GM19468 (cell line): ENCODE measurements around the gene PGM5.

ENCODE experiments used
- ATAC-seq: cut with Tn5 transposase; IDR thresholded peaks from one replicate; pipeline ENCODE4 v1.9.1; 2021; ENCODE audit warnings: mild to moderate bottlenecking, moderate library complexity, moderate number of reproducible peaks; ENCODE audit not compliant: unreplicated experiment; ENCODE audit errors: extremely low read depth

The PGM5 gene

DNA sequence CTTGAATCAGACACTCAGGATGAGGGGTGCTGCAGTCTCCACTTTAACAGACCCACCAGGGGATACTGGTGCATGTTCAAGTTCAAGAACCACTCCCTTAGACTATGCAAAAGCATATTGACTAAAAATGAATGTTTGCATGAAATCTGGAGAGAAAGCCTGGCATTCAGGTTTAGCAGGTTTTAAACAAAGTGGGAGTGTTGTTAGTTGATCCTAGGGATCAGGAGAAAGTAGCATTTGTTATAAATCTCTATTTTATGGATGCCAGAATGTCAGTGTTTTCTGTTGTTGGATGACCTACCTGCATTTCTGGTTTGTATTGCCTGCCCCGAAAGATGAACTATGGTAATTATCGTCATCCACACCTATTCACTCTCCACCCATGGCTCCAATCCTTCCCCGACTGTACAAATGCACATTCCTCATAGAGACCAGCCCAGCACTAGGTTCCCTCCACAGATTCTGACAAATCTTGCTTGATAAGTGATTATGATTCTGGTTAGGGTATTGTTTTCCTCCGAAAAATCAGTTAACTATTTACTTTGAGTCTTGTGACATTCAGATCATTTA lies 167.0 kb downstream of the PGM5 start:
- no peak for ATAC-seq

- no peak for ATAC-seq
Measured at GRCh38 chr9:68530618-68531017, 174.2 kb downstream of the PGM5 start.

DNA sequence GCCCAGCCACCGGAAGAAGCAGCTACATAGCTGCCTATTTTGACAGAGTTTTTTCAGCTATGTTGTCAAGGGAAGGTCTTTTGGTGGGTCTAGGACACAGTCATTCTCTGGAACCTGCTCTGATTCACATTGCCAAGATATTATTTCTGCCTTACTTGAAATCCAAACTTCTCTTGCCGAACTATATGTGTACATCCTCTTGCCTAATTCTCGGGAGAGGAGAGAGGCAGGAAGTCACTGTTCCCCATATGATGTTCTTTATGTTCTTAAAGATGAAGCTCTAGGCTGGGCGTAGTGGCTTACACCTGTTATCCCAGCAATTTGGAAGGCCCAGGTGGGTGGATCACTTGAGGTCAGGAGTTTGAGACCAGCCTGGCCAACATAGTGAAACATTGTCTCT lies 175.7 kb downstream of the PGM5 start:
- no peak for ATAC-seq

GRCh38 chr9:68533678-68534077 lies 177.3 kb downstream of the PGM5 start:
- no peak for ATAC-seq

DNA sequence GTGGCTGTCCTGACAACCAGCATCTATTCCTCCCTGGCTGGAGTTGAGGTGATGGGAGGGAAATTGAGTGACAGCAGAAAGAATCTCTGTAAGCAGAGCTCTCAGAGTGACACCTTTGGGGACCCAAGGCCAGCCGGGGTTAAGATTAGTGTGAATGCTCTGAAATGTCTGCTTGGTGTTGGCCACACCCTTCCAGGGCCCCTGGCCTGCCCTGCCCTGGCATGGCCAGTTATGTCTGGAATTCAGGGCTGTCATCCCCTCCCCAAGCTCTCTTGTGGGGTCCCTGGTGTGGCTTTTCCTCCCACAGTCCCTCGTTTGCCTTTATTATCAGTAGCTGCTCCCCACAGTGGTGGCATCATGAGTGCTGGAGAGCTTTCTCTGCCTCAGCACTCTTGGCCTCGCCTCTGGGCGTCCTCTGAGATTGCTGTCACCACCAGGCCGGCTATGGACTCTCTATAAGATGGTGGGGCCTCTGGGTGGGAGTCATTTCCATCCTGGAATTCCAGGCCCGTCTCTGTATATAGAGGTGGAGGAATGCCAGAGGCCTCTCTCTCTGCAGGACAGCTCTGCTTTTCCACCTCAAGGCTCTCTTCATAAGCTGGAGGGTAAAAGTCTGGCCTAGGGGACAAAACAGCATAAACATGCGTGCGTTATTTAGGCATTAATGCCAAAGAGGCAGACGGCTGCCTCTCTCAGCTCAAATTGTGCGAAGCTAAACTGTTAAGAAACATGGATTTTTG lies 180.6 kb downstream of the PGM5 start:
- no peak for ATAC-seq

DNA sequence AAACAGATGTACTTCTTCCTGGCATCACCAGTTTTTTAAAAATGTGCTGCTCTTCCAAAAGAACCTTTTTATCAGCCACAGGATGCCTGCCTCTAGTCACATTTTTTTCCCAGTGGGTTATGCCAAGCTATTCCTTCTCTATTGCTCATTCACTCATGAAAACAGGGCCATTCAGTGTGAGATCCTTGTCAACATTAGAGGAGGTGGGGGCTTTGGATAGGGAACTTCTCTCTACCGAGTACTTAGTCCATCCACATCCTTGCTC lies 181.1 kb downstream of the PGM5 start:
- ATAC-seq, result no peak

DNA sequence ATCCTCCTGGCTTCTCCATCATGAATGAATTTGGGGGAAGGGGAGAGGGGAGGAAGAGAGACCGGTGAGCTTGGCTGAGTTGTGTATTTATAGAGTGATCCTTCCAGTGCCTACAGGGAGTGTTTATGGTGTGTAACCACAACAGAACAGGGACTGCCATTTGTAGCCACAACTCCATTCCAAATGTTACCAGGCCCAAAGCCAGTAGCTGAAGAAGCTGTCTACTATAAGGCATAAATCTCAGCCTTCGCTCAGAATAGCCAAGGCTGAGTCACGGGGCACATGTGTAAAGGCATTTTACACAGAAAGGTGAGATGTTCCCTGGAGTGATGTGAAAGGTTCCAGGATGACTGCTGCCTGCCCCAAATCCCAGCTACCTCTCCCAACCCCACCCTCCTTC lies 181.8 kb downstream of the PGM5 start:
- no peak for ATAC-seq

DNA sequence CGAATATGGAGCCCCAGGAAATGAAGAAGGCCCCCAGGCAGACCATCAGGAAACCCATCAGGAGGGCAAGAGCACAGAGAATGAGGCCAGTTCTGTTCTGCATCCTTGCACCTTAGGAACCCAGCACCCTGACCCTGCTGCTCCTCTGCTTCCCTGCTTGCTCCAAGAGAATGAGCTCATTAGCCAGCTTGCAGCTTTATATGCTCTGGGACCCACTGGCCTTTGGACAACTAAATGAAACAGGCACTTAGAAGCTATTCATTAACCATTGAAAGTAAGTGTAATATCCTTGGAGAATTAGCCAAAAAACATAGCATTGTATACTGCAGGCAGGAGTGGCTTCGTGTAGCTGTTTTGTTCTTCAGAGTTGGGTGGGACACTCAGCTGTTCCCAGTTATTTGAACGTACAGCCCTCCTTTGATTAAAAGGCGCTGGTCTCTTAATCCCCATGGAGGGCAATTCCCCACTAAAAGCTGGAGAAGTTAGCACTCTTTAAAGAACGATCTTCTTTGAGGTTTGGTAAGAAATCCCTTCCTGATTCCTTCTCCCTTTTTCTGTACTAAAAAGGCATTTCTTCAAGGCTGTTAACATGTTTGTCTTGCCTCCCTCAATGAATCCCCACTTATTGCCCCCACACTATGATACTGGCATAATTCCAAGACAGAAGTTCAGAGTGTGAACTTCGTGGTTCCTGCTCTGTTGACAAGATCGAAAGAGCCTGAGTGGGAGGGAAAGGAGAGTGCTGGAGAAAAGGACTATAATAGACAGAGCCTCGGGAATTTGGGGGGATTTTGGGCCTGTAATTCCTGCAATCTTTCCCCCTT lies 184.5 kb downstream of the PGM5 start, which contains the start of gene TMEM252:
TSS of gene TMEM252 (minus strand) at position 172 of the 824 bp plus-strand sequence. CDS start at position 103, 69 bp downstream.
- no peak for ATAC-seq

GRCh38 chr9:68541568-68541967 lies 185.2 kb downstream of the PGM5 start:
- no peak for ATAC-seq

- ATAC-seq, result no peak
Measured at GRCh38 chr9:68545033-68545705, 188.8 kb downstream of the PGM5 start.

- ATAC-seq, result peak; percentile 67
Measured at GRCh38 chr9:68546596-68547390, 190.4 kb downstream of the PGM5 start.

DNA sequence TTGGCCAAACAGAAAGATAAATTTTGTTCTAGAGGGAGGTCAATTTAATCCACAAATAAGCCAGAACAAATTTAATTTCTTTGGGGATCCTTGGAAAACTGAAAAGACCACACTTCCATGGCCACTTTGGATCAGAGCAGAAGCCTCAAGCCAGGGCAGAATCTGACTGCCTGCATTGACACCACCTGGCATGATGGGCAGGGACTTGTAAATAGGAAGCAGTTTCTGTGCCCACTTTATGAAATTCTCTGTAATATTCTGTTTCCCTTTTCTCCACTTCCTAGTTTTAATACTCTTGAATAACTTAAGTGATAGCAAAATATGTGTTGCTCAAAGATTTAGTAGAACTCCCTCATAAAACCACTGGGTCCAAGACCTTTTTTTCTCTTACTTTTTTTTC lies 191.0 kb downstream of the PGM5 start:
- ATAC-seq, result no peak

GRCh38 chr9:68548241-68548640 lies 191.8 kb downstream of the PGM5 start:
- no peak for ATAC-seq

GRCh38 chr9:68551191-68551590 lies 194.8 kb downstream of the PGM5 start:
- ATAC-seq, result no peak

GRCh38 chr9:68552700-68553476 lies 196.5 kb downstream of the PGM5 start:
- no peak for ATAC-seq

- ATAC-seq, result no peak
Measured at GRCh38 chr9:68555437-68556150, 199.2 kb downstream of the PGM5 start.

DNA sequence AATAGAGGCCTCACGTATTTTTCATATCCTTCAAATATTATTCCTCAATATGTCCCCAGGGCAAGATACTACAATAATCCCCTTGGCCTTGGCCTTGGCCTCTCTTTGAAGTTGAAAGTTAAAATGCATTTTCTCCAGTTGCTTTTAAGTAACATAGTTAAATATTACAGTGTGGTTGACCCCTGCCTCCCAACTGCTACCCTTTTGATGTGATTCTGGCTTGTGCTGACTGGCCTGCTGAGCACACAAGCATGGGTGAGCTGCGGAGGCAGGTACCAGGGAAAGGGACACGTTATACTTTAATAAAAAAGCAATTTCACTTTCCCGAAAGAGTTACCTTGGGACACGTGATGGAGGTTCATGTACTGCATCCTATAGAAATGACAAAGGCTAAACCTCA lies 202.1 kb downstream of the PGM5 start:
- no peak for ATAC-seq

DNA sequence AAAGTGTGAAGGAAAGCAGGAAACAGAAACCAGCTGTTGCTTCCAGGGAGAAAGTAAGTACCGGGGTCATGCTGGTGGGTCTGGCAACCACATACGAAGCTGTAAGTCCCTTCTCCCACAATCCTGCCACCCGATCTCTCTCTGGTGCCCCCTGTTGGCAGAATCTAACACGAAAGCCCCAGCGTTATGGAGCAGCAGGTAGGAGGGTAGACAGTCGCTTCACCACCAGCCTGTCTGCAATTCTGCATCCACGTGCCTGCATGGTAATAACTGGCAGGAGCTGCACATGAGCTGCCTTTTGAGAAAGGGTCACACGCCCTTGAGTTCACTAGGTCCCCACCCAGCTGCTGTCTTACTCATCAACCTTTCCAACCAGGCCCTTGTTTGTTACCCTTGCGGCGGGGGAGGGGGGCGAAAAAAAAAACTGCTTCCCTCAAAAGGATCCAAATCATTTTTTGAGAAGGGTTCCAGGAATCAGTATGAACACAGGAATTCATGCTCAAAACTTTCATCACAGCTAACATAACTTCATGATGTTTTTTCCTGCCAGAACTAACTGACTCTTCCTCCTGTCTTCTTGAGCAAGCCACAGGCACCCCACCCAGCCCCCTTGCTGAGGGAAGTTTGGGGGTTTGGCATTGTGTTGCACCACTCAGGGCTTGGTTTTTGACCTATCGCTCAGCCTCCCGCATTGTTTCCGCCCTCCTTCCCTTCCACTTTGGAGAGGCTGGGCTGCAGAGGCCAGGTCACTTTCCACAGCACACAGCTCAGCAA lies 203.8 kb downstream of the PGM5 start:
- ATAC-seq, result no peak
